ENCODE results near the gene LRRTM3.

DNA sequence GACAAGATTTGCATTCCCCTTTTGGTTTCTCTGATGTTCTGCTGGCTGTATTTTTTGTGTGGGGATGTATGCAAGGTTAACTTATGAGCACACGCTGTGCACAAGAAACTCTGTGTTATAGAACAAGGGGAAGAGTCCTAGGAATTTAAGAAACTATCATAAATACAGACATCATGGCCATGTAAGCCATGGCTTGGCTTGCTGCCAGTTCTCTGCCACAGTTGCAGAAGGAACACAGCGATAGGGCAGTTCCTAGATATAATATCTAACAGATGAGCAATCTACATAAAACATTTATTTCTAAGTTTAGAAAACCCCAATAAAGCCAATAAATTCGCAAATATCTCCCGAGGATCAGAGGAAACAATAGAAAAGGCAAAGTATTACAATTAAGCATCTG lies 153.3 kb downstream of the LRRTM3 start:
- TF ChIP-seq, protein P1, sequence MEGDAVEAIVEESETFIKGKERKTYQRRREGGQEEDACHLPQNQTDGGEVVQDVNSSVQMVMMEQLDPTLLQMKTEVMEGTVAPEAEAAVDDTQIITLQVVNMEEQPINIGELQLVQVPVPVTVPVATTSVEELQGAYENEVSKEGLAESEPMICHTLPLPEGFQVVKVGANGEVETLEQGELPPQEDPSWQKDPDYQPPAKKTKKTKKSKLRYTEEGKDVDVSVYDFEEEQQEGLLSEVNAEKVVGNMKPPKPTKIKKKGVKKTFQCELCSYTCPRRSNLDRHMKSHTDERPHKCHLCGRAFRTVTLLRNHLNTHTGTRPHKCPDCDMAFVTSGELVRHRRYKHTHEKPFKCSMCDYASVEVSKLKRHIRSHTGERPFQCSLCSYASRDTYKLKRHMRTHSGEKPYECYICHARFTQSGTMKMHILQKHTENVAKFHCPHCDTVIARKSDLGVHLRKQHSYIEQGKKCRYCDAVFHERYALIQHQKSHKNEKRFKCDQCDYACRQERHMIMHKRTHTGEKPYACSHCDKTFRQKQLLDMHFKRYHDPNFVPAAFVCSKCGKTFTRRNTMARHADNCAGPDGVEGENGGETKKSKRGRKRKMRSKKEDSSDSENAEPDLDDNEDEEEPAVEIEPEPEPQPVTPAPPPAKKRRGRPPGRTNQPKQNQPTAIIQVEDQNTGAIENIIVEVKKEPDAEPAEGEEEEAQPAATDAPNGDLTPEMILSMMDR (IDR thresholded peaks at IDR 0.05), result no peak
- TF ChIP-seq POLR2A (IDR thresholded peaks at IDR 0.05), result no peak

Measured in thyroid gland (tissue), 4 donors.